ENCODE data around the gene MED15. TPM values are rescaled to one million over a fixed set of nuclear protein-coding genes. Genes with fewer than 3 reads are reported as not detected.
"Not testable (repeated sequence)": the region's sequence is repeated elsewhere in the genome, so short reads cannot be mapped to it uniquely, and the experiment has no call there.

Gene MED15
- total and polyA plus RNA-seq, 4 donors = 23.5 to 119 (median 96.9) TPM

DNA sequence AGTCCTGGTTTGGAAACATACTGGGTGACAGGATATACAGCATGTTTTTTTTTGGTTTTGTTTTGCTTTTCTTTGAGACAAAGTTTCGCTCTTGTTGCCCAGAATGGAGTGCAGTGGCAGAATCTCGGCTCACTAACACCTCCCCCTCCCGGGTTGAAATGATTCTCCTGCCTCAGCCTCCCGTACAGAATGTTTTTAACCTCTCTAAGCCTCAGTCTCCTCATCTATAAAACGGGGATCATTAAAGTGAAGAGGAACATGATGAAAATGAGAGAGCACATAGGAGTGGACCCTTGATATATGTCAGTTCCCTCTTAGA lies 41.7 kb upstream of the MED15 start:
- Histone ChIP-seq H3K27ac (ENCODE audit: low read depth in 1 of 2, low read length in 2 of 2) (no peak overlapping the region), H3K27me3 (ENCODE audit: control insufficient read depth in 1 of 2, insufficient read depth in 2 of 2, low read length in 1 of 2) (no peaks in the 10 kb centered on the region), H3K4me1 (ENCODE audit: control insufficient read depth in 1 of 2, insufficient read depth in 2 of 2, low read length in 2 of 2) (no peaks in the 10 kb centered on the region), H3K36me3 (ENCODE audit: control insufficient read depth in 1 of 2, insufficient read depth in 2 of 2, low read length in 1 of 2) (peaks cover 0 to 6% of the 10 kb centered on the region in 2 donors), H3K9me3 (ENCODE audit: control insufficient read depth, low read length) (no peaks in the 10 kb centered on the region), H3K4me3 (ENCODE audit: low read length in 2 of 2) (no peak overlapping the region)
- 79 to 81% methylated on average over 5 of the region's 5 CpGs for WGBS, 2 donors
- intact Hi-C loops (cut with DNase I) = no loop called here
- ATAC-seq (ENCODE audit: low FRiP score) (no peak), DNase-seq (peak in 1 of 2 donors; percentile 5)

DNA sequence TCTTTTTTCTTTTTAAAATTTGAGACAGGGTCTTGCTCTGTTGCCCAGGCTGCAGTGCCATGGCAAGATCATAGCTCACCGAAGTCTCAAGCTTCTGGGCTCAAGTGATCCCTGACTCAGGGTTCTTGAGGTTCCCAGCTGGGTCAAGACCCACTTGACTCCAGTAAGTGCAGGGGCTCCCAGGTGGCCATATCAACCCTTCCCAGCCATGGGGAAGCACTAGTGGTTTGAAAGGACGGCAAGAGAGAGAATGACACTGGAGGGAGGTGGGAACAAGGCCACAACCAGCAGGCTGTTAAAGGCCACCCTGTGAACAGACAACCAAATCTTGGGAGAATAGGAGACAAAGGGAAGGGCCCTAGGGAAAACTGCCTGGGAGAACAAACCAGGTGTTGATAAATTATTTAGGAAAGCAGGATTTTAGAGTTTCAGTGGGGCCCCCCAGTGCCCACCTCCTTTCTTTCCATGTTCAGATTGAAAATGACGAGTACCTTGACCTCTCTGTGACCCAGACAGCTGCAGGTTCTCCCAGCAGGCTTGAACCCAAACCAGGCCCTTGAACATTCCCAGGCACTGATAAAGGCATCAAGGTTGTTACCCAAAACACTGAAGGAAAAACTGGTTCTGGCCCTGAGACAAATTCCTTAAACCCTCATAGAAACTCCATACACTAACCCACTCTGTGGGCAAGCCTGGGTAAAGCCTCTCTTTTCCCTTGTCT lies 40.6 kb upstream of the MED15 start:
- H3K27me3 ChIP-seq (ENCODE audit: control insufficient read depth in 1 of 2, insufficient read depth in 2 of 2, low read length in 1 of 2) = no peaks in the 10 kb centered on the region
- H3K9me3 ChIP-seq (ENCODE audit: control insufficient read depth, low read length) = no peaks in the 10 kb centered on the region
- H3K4me3 ChIP-seq (ENCODE audit: low read length in 2 of 2) = no peak overlapping the region
- intact Hi-C loops (cut with DNase I) = no loop called here
- no peaks in the 10 kb centered on the region for H3K4me1 ChIP-seq (ENCODE audit: control insufficient read depth in 1 of 2, insufficient read depth in 2 of 2, low read length in 2 of 2)
- no peak for ATAC-seq (ENCODE audit: low FRiP score)
- no peak for DNase-seq
- no peak overlapping the region for H3K27ac ChIP-seq (ENCODE audit: low read depth in 1 of 2, low read length in 2 of 2)
- peaks cover 0 to 6% of the 10 kb centered on the region in 2 donors for H3K36me3 ChIP-seq (ENCODE audit: control insufficient read depth in 1 of 2, insufficient read depth in 2 of 2, low read length in 1 of 2)
- WGBS, 2 donors = 88 to 90% methylated on average over 3 of the region's 3 CpGs

DNA sequence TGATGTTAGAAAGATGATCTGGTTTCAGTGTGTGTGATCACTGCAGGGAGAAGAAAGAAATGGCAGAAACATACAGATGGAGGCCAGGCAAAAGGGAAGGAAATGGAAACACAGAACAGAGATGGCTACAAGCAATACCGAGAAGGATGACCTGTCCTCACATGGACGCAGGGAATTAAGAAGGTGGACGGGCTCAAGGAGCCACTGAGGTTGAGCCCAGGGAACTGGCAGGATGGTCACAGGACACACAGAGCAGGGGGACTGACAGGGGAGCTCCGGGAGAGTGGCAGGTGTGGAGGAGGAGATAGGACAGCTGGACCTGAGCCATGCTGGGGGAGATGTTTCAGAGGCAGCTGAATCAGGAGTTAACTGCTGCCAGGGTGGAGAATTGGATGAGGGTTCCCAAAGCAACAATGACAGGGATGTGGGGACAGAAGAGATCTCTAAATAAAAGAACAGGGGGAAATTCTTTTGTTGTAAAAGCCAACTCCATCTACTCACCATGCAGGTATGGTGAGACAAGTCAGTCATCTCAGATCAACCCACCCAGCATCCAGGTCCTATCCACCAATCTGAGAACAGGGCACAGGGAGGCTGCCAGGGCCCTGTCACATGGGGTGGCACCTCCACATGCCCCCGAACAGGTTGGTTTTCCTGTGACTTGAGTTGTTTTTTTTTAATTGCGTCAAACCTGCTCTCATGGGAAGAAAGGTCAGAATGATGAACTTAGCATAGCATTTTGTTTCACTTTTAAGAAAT lies 38.1 kb upstream of the MED15 start:
- Histone ChIP-seq H3K4me1 (ENCODE audit: control insufficient read depth in 1 of 2, insufficient read depth in 2 of 2, low read length in 2 of 2) (no peaks in the 10 kb centered on the region), H3K27me3 (ENCODE audit: control insufficient read depth in 1 of 2, insufficient read depth in 2 of 2, low read length in 1 of 2) (no peaks in the 10 kb centered on the region), H3K36me3 (ENCODE audit: control insufficient read depth in 1 of 2, insufficient read depth in 2 of 2, low read length in 1 of 2) (peaks cover 0 to 1% of the 10 kb centered on the region in 2 donors), H3K9me3 (ENCODE audit: control insufficient read depth, low read length) (no peaks in the 10 kb centered on the region), H3K27ac (ENCODE audit: low read depth in 1 of 2, low read length in 2 of 2) (no peak overlapping the region), H3K4me3 (ENCODE audit: low read length in 2 of 2) (no peak overlapping the region)
- 84 to 87% methylated on average over 6 of the region's 6 CpGs for WGBS, 2 donors
- intact Hi-C loops (cut with DNase I) = no loop called here
- DNase-seq (peak in 1 of 2 donors; percentile 34), ATAC-seq (ENCODE audit: low FRiP score) (no peak)

DNA sequence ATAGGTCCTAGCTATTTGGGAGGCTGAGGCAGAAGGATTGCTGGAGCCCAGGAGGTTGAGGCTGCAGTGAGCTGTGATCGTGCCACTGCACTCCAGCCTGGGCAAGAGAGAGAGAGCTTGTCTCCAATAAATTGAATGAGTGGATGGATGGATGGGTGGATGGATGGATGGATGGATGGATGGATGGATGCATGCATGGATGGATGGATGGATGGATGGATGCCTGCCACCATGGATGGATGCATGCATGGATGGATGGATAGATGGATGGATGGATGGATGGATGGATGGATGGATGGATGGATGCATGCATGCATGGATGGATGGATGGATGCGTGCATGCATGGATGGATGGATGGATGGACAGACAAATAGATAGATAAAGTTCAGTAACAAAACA lies 36.9 kb upstream of the MED15 start:
- WGBS, 2 donors = 96 to 100% methylated on average over 2 of the region's 2 CpGs
- ATAC-seq (ENCODE audit: low FRiP score) = not testable (repeated sequence)

DNA sequence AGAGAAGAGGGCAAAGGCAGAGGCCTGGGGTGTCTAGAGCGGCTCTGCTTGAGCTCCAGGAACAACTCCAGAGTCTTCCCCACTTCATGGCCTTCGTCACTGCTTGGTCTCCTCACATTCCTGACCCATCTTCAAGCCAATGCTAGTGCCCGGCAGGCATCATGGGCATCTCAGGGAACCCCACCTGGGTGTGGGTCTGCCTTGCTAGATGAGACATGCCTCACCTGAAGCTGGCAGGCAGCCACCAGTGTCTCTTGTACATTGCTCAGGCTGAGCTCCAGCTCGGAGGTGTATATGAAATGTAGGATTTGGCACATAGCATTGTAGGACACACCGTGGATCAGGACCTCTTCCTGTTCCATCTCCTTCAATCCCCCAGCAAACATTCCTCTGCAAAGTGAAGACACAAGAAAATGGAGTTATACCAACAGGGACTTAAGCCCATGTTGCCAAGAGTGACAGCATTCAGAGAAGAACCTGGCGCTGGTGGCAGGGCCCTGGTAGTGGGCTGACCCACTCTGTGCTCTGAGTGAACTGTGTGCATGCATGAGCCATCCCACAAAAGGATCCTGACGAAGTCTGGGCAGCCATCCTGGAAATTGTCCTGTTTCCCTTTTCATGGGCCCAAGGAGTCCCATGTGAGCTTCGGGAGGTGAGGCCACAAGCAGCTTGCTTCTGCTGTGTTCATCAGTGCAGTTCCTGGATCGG lies 36.1 kb upstream of the MED15 start:
- intact Hi-C loops (cut with DNase I) = no loop called here
- no peaks in the 10 kb centered on the region for H3K9me3 ChIP-seq (ENCODE audit: control insufficient read depth, low read length)
- no peak for ATAC-seq (ENCODE audit: low FRiP score)

More for the DNA sequence above, 36.9 kb upstream of the MED15 start:
- H3K9me3 ChIP-seq (ENCODE audit: control insufficient read depth, low read length); DNase-seq; H3K4me1 ChIP-seq (ENCODE audit: control insufficient read depth in 1 of 2, insufficient read depth in 2 of 2, low read length in 2 of 2); H3K4me3 ChIP-seq (ENCODE audit: low read length in 2 of 2); H3K27me3 ChIP-seq (ENCODE audit: control insufficient read depth in 1 of 2, insufficient read depth in 2 of 2, low read length in 1 of 2); H3K36me3 ChIP-seq (ENCODE audit: control insufficient read depth in 1 of 2, insufficient read depth in 2 of 2, low read length in 1 of 2); intact Hi-C loops (cut with DNase I); H3K27ac ChIP-seq (ENCODE audit: low read depth in 1 of 2, low read length in 2 of 2): not testable (repeated sequence)

DNA sequence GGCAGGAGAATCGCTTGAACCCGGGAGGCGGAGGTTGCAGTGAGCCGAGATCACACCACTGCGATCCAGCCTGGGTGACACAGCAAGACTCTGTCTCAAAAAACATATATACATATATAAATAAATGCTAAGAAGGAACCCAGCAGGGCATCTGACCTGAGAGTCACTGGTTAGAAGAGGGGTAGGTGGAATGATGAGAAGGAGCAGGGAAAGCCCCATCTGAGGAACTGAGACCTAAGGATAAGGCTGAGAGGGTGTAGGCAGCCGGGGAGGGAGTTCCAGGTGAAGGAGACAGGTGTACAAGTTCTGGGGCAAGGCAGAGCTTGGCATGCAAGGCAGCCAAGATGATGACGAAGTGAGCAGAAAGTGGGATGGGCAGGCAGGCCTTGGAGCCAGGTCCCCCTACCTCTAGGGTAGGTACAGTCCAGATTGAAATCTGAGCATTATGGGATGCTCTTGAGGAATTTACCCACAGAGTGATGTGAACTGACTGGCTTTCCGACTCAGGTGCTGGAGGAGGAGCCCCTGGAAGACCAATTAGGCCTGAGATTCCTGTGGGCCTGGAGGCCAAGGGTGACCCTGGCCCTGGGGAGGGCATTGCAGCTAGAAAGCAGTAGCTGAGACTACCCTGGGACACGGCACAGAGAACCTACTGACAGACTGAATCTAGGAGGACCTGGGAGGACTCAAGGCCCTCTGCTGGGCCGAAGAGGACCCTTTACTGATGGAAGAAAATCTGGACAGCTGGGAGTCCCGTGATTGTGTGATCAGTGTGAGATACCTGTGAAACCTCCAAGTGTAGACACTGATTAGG lies 34.6 kb upstream of the MED15 start:
- Histone ChIP-seq H3K27me3 (ENCODE audit: control insufficient read depth in 1 of 2, insufficient read depth in 2 of 2, low read length in 1 of 2) (no peaks in the 10 kb centered on the region), H3K4me1 (ENCODE audit: control insufficient read depth in 1 of 2, insufficient read depth in 2 of 2, low read length in 2 of 2) (no peaks in the 10 kb centered on the region), H3K4me3 (ENCODE audit: low read length in 2 of 2) (no peak overlapping the region), H3K9me3 (ENCODE audit: control insufficient read depth, low read length) (no peaks in the 10 kb centered on the region), H3K27ac (ENCODE audit: low read depth in 1 of 2, low read length in 2 of 2) (no peak overlapping the region), H3K36me3 (ENCODE audit: control insufficient read depth in 1 of 2, insufficient read depth in 2 of 2, low read length in 1 of 2) (no peaks in the 10 kb centered on the region)
- intact Hi-C loops (cut with DNase I) = no loop called here
- ATAC-seq (ENCODE audit: low FRiP score) (no peak), DNase-seq (peak in 1 of 2 donors; percentile 32)
- WGBS, 2 donors = 92% methylated on average over 11 of the region's 11 CpGs

More for the DNA sequence above, 36.1 kb upstream of the MED15 start:
- no peaks in the 10 kb centered on the region for H3K36me3 ChIP-seq (ENCODE audit: control insufficient read depth in 1 of 2, insufficient read depth in 2 of 2, low read length in 1 of 2)
- 91 to 92% methylated on average over 9 of the region's 9 CpGs for WGBS, 2 donors
- H3K27ac ChIP-seq (ENCODE audit: low read depth in 1 of 2, low read length in 2 of 2) = no peak overlapping the region
- H3K27me3 ChIP-seq (ENCODE audit: control insufficient read depth in 1 of 2, insufficient read depth in 2 of 2, low read length in 1 of 2) = no peaks in the 10 kb centered on the region
- H3K4me3 ChIP-seq (ENCODE audit: low read length in 2 of 2) = no peak overlapping the region
- no peaks in the 10 kb centered on the region for H3K4me1 ChIP-seq (ENCODE audit: control insufficient read depth in 1 of 2, insufficient read depth in 2 of 2, low read length in 2 of 2)
- DNase-seq = peak in 1 of 2 donors; percentile 55

DNA sequence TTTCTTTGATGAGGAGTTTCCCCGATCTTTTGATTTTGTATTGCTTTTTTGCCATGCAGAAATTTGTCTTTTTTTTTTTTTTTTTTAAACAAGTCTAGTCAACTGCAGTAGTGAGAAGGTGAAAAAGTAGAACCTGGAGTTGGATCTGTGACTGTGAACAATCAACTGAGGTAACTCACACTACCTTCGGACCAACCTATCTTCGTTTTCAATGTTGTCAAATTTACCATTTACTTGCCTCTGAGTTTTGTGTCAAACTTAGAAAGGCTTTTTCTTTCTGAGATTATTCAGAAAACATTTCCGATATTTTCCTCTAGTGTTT lies 32.3 kb upstream of the MED15 start:
- no peaks in the 10 kb centered on the region for H3K4me1 ChIP-seq (ENCODE audit: control insufficient read depth in 1 of 2, insufficient read depth in 2 of 2, low read length in 2 of 2)
- ATAC-seq (ENCODE audit: low FRiP score) = no peak
- H3K36me3 ChIP-seq (ENCODE audit: control insufficient read depth in 1 of 2, insufficient read depth in 2 of 2, low read length in 1 of 2) = no peaks in the 10 kb centered on the region
- WGBS, 2 donors = 91 to 94% methylated on average over 4 of the region's 4 CpGs
- H3K4me3 ChIP-seq (ENCODE audit: low read length in 2 of 2) = no peak overlapping the region
- H3K27me3 ChIP-seq (ENCODE audit: control insufficient read depth in 1 of 2, insufficient read depth in 2 of 2, low read length in 1 of 2) = no peaks in the 10 kb centered on the region
- DNase-seq = no peak
- H3K27ac ChIP-seq (ENCODE audit: low read depth in 1 of 2, low read length in 2 of 2) = no peak overlapping the region
- H3K9me3 ChIP-seq (ENCODE audit: control insufficient read depth, low read length) = no peaks in the 10 kb centered on the region
- intact Hi-C loops (cut with DNase I) = no loop called here

DNA sequence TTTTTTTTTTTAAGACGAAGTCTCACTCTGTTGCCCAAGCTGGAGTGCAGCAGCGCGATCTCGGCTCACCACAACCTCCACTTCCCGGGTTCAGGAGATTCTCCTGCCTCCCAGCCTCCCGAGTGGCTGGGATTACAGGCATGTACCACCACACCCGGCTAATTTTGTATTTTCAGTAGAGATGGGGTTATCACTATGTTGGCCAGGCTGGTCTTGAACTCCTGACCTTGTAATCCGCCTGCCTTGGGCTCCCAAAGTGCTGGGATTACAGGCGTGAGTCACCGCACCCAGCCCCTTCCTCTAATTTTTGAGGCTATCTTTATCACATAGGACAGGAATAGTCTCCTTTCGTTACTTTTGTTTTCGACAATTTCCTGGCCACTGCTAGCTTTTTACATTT lies 31.8 kb upstream of the MED15 start:
- H3K4me3 ChIP-seq (ENCODE audit: low read length in 2 of 2); H3K4me1 ChIP-seq (ENCODE audit: control insufficient read depth in 1 of 2, insufficient read depth in 2 of 2, low read length in 2 of 2); H3K27me3 ChIP-seq (ENCODE audit: control insufficient read depth in 1 of 2, insufficient read depth in 2 of 2, low read length in 1 of 2); H3K36me3 ChIP-seq (ENCODE audit: control insufficient read depth in 1 of 2, insufficient read depth in 2 of 2, low read length in 1 of 2); ATAC-seq (ENCODE audit: low FRiP score); H3K27ac ChIP-seq (ENCODE audit: low read depth in 1 of 2, low read length in 2 of 2); H3K9me3 ChIP-seq (ENCODE audit: control insufficient read depth, low read length); intact Hi-C loops (cut with DNase I): not testable (repeated sequence)
- DNase-seq = peak in 1 of 2 donors; percentile 16
- WGBS, 2 donors = 60 to 63% methylated on average over 12 of the region's 12 CpGs

All from aorta (tissue), 5 donors.